ENCODE measurements around the gene COL16A1.
A peak's percentile ranks its signal among the peaks of the same experiment; 100 is the strongest.

Gene COL16A1

GRCh38 chr1:31748365-31748764 lies 44.5 kb upstream of the COL16A1 start:
- TF ChIP-seq CTCF (IDR thresholded peaks at IDR 0.05; ENCODE audit: low read length, missing control alignments) = no peak
- no peak overlapping the region for H3K4me3 ChIP-seq (replicated peaks; ENCODE audit: low read depth, low read length)
- DNase-seq (ENCODE audit: low read depth) = peak; percentile 33

DNA sequence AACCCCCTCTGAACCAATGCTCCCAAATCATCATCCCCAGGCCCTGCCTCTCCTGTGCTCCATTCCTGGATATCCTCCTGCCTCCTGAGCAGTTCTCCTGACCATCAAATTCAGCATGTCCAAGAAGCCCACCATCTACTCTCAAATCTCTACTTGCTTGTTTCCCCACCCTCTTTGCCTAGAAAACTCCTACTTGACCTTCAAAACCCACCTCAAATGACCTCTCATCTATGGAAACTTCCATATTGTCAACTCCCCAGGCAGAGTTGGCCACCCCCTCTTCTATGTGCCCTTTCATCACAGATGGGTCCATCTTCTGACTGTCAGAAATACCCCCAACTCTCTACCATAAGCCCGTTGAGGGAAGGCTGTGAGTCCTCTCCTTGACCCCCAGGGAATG lies 43.5 kb upstream of the COL16A1 start:
- H3K4me3 ChIP-seq (replicated peaks; ENCODE audit: low read depth, low read length) = no peak overlapping the region
- no peak for DNase-seq (ENCODE audit: low read depth)
- TF ChIP-seq CTCF (IDR thresholded peaks at IDR 0.05; ENCODE audit: low read length, missing control alignments) = no peak

DNA sequence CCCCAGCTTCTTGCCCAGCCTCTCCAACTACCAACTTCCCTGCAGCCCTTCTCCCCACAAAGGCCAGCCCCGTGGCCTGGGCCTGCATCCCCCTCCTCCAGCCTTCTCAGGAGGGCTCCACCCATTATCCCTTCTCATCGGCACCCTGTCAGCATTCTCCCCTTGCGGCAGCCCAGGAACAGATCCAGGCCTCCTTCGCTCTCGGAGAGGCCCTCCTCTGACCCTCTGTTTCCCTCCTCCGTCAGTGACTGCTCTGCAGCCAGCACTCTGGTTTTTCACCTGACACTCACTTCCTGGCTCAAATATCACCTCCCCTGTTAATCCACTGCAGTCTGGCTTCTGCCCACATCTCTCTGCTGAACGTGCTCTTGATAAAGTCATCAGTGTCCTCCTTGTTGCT lies 42.9 kb upstream of the COL16A1 start:
- no peak for DNase-seq (ENCODE audit: low read depth)
- no peak overlapping the region for H3K4me3 ChIP-seq (replicated peaks; ENCODE audit: low read depth, low read length)
- no peak for TF ChIP-seq CTCF (IDR thresholded peaks at IDR 0.05; ENCODE audit: low read length, missing control alignments)

- no peak for TF ChIP-seq CTCF (IDR thresholded peaks at IDR 0.05; ENCODE audit: low read length, missing control alignments)
- H3K4me3 ChIP-seq (replicated peaks; ENCODE audit: low read depth, low read length) = no peak overlapping the region
- DNase-seq (ENCODE audit: low read depth) = no peak
These were observed 42.3 kb upstream of the COL16A1 start for GRCh38 chr1:31745946-31746670.

- no peak overlapping the region for H3K4me3 ChIP-seq (replicated peaks; ENCODE audit: low read depth, low read length)
- peak; percentile 93 for TF ChIP-seq CTCF (IDR thresholded peaks at IDR 0.05; ENCODE audit: low read length, missing control alignments)
- DNase-seq (ENCODE audit: low read depth) = peak; percentile 66
These were observed 41.5 kb upstream of the COL16A1 start for GRCh38 chr1:31745096-31745945.

GRCh38 chr1:31744165-31744888 lies 40.5 kb upstream of the COL16A1 start:
- no peak overlapping the region for H3K4me3 ChIP-seq (replicated peaks; ENCODE audit: low read depth, low read length)
- TF ChIP-seq CTCF (IDR thresholded peaks at IDR 0.05; ENCODE audit: low read length, missing control alignments) = no peak
- DNase-seq (ENCODE audit: low read depth) = no peak
